Activated CD4-positive, alpha-beta T cell treated with anti-CD3 and anti-CD28 coated beads for 1 hour (primary cell): ENCODE data around the gene PCBP4.

Experiments
- DNase-seq: peaks from one replicate; pipeline ENCODE4 v3.0.0-alpha.2; 2020

Gene PCBP4

DNA sequence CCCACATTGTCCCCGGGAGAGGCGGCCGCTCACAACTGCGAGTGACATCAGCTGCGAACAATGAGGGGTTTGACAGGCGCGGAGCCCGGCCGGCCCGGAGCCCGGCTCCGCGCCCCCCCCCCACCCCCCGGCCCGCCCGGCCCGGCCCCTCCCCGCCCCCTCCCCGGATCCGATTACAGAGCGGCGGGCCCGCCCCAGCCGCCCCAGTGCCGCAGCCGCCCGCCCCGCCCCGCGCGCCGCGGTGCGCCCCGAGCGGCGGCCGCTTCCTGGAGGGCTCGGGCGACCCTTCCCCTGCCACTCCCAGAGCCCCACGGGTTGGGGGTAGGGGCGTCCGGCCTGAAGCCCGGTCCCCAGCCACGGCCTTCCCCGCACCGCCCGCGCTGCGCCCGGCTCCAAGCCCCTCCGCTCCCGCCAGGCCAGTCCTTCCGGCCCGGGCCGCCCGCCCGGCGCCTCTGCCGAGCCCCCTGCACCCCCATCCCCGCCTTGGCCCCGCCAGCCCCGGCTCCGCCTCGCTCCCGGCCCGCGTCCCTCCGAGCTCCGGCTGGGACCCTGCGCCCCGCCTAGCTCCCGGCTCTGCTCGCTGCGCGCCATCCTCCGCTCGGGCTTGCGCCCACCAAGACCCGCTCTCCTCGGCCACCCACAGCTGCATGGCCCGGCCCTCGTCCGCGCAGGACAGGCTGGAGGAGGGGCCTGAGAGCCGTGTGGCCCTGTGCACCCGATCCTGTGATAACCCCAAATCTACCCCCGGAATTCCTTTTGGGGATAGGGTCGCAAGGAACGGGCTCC lies at the start of gene PCBP4:
Gene PCBP4, minus strand, starts transcription at position 71 of the 786 bp plus-strand sequence. CDS start 6,214 bp downstream, outside the sequence.
- DNase-seq, result no peak

DNA sequence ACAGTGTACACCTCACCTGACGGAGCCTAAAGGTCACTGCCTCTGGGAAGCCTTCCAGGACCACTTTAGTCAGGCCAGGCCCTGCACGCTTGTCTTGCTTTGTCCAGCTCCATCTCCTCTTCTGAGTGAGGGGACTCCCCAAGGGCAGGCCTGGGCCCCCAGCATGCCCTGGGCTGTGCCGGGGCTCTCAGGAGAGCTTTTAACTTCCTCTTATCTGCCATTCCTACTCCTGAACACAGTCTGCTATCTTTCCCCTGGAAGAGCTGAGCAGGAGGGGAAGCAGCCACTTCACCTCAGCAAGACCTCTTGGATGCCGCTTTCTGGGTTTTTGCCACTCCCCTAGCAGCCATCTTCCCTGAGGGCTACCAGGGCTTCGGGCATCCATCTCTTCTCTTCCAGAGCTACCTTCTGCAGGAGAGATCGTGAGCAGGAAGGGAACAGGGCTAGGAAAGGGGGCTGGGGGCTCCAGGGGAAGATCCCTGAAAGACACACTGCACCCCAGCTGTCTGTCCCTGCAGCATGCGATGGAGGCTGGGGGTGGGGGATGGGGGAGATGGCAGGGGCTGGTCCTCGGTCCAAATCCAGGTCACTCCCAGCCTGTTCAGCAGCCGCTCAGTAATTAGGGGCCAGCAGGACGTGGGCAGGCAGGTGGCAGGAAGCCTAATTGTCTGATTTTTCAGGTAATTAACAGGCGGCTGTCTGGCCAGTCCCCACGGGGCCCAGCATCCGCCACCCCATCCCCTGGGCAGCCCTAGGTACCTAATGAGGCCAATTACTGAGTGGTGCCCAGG lies 48.4 kb upstream of the PCBP4 start:
- DNase-seq, result no peak

DNA sequence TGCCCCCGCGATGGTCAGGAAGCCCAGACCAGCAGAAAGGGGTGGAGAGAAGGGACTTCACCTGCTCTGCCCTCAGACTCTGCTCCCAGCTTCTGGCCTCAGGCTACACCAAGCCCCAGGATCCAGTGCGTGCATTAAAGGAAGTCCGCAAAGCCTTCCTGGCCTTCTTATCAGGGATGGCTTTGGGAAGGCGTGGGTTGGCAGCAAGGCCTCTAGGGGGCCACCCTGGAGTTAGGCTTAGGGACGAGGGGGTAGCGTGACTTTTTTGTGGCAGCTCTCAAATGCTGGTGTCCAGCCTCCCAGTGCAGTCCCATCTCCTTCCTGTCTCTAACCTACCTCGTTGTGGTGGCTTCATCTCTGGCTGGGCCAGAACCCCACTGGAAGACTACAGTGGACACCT lies 47.4 kb upstream of the PCBP4 start:
- no peak for DNase-seq

DNA sequence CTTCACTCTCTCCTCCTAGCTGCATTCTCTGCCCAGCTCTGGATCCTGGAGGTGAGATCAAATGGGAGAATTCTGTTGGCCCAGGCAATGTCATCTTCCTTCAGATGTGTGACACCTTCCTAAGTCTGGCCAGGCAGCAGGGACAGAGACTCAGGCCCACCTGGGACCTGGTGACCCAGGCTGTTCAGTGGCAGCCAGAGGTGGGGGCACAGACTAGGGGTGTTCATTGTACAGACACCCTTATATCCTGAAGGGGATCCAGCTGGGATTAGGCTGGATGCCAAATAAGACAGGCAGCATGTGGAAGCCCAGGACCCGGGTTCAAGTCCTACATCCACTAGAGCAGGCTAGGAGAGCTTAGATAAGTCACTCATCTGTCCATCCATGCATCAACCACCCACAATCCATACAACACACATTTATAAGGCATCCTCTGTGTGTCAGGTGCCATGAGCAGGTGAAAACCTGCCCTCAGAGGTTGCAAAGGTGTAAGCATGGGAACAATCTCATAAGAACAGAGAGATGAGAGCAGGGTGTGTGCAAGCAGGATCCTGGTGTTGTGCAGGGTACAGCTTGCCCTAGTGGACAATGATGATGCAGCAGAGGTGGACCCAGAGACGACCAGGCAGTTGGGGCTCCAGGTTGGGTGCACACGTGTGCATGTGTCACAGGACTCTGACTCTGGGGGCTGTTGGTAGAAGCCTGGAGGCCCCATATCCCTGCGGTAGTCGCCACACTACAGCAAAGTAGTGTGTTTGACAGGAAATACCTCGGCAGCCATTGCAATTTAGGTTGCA lies 46.7 kb upstream of the PCBP4 start:
- DNase-seq, result no peak

DNA sequence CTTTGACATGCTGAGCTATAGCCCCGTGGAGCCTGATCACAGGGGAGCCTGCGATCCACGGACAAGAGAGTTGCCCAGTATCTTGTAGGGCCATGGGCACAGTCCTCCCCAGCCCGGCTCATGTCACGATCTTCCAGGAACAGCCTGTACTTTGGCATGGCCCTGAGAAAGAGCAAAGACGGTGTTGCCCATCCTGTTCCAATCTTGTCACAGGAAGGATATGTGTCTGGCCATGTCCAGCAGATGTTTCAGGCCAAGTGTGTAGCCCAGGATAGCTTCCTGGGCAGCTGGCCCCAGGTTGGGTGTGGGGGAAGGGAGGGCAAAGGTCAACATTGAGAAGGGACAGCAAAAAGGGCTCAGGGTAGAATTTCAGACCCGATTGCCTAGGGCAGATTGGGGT lies 45.4 kb upstream of the PCBP4 start:
- DNase-seq, result no peak

DNA sequence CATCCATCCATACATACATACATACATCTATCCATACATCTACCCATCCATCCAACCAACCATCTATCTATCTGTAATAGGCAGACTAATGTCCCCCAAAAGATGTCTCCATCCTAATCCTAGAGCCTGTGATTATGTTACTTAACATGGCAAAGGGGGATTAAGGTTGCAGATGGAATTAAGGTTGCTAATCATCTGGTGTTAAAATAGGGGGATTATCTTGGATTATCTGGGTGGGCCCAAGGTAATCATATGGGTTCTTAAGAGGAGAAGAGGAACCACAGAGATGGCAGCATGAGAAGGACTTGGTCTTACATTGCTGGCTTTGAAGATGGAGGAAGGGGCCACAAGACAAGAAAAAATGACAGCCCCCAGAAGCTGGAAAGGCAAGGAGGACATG lies 43.2 kb upstream of the PCBP4 start:
- DNase-seq, result no peak

DNA sequence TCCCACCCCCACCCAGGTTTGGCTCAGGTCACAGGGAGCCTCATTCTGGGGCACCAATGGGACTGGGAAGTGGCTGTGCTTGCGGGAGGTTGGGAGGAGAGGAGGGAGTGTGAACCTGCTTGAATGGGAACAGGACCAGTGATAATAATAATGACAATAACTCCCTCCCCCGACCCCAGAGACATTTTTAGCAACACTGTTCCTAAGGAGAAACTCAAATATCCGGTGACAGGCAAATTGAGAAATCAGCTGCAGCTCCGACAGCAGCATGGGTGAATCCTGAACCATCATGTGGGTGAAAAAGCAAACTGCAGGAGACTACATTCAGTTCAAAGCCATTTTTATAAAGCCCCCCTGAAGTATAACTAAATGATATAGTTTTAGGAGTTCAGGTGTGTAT lies 40.0 kb upstream of the PCBP4 start:
- no peak for DNase-seq

DNA sequence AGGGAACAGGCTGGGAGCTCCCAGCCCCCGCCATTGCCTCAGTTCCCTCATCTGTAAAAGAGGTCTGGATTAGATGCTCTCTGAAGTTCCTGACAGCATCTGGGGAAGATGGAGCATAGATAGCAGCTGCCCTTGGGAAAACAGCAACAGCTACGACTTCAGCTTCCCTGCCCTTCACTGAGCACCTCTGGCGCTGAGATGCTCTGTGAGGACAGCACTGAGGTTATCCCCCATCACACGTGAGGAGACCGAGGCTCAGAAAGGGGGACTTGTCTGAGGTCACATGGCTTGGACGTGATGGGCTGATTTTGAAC lies 39.5 kb upstream of the PCBP4 start:
- DNase-seq, result no peak

DNA sequence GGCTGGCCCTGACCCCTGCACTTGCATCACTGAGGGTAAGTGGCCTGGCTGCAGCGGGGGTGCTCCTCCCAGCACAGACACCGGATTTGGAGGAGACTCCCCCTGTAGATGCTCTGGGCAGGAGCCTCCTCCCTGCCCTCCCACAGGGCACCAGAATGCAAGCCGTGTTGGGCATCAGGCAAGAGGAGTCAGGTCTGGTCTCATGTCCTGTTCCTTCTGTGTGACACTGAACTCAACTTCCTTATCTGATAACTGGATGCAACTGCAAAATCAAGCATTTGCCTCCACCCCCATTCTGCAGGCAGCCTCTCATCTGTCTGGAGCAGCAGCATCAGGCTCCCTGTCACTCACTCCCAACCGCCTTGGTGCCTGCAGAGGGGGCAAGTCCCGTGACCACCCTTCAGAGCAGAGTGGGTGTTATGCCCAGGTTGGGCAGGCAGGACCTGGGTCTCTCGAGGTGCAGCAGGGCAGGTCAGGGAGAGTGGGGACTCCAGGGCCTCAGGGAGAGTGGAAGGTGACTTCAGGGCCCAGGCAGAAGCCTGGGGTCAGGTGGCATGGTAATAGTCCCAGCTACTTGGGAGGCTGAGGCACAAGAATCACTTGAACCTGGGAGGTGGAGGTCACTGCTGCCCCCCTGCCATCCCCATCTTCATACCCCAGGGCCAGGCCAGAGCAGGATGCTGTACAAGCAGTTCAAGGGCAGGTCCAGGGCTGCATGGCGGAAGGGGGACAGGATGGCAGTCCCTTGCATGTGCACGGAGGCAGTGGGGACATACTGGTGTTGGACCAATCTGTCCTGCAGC lies 39.0 kb upstream of the PCBP4 start:
- DNase-seq, result no peak

DNA sequence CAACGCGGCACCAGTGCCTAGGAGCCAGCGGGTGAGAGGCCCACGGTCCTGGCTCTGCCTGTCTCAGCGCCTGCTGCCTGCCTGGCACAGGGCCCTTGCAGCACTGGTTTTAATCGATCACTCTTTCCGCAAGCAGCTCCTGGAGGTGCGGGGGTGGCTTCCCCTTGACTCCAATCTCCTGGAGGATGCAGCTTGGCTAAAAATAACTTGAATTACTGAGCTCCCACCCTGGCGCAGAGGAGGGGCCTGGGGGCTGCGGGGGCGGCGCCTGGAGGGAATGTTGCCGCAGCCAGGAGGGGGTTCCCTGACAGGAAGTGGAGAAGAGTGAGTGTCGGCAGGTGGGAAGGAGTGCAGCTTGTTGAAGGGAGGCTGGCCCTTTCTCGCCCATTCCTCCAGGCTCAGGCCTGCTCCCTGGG lies 38.3 kb upstream of the PCBP4 start:
- no peak for DNase-seq

DNA sequence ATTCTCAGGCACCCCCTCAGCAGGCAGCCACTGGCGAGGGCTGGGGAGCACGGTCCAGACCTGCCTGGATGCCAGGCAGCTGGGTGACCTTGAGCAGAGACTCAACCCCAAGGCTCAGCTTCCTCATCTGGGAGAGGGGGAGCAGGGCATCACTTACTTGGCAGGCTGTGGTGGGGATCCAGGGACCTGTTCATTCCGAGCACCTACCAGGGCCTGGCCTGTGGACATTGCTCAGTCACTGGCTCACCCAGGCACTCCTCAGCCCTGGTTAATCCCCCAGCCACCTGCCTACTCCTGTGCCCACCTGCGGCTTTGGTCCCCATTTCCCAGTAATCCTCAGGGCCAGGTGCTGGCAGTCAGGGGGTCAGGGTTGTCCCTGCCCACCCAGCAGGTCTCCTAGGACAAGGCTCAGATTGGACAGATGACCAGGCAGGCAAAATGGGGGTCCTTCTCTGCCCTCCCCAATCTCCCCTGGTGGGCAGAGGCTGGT lies 37.7 kb upstream of the PCBP4 start:
- DNase-seq, result no peak

DNA sequence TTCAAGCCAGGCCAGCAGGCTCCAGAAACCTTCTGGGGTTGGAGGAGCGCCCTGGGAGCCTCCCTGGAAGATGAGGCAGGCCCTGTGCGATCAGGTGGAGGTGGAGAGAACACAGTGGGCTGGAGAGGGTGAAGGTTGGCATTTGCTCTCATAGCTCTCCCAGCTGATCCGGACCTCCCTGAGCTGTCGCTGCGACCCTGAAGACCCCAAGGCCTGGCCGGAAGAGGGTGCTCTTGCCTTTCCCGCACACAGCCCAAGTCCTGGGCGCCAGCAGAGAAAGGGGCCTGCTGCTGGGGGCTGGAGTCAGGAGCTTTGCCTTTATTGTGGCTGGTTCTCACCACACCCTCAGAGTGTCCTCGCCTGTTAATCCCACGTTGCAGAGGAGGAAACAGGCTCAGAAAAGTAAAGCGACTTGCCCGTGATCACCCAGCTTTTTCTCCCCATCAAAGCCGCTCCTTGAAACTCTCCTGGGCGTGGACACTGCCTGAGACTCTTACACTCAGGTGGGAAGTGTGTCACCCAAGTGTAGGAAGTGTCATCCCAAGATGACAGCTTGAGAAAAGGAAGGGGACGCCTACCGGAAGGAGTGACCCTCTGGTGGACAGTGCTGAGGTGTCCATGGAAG lies 37.0 kb upstream of the PCBP4 start:
- no peak for DNase-seq

DNA sequence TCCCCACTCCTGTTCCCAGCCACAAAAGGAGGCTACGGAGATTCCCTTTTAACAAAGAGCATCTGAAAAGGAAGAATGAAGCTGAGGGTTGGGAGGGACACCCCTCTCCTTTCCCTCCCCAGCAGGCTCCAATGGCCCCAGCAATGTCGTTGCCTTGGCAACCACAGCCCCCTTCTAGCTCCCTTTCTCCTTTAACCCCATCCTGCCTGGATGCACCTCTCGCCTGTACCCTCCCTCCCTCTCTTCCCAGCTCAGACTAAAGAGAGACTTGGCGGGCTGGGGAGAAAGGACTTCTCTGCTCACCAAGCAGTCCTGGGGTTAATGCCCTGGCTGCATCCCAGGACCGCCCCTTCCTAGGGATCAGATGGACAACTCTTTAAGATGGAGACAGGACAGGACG lies 35.5 kb upstream of the PCBP4 start:
- DNase-seq, result no peak

DNA sequence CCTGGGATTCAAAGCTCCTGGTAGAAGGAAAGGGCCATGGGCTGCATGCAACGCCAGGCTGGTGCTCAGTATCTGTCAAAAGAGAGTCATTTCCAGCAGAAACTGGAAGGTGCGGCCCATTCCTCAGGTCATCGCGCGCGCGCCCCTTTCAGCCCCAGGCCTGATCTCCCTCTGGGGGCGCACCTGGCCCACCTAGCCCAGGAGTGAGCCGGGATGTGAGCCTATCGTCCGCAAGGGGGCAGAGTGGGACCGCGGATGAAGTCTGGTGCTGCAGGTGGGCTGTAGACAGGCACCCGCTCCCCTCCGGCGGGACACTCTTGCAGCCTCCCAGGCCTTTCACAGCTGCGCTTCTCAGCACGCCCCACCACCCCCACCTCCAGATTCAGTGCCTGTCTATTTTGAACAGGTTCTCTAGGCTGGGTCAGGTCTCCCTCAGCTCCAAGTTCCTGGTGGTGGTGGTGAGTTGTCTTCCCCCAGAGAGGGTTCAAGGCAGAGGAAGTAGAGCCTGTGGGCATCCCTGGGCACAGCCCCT lies 34.3 kb upstream of the PCBP4 start:
- DNase-seq, result peak; percentile 75

DNA sequence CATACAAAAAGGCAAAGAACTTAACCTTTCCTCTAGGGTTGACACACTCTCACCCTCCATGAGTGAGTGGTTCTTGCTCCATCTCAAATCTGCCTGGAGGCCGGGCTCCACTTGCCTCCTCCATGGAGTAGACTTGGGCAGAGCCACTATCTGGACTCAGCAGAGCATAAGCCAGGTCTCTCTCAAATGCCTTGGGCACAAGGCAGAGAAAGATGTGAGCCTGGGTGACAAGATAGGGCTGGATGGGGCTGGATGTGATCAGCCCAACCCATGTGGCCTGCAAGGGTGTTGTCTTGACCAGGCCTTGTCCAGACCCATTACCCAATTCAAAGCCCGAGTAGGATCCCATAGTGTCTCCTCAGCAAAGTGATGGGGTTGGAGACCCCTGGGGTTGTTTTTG lies 32.6 kb upstream of the PCBP4 start:
- DNase-seq, result no peak

DNA sequence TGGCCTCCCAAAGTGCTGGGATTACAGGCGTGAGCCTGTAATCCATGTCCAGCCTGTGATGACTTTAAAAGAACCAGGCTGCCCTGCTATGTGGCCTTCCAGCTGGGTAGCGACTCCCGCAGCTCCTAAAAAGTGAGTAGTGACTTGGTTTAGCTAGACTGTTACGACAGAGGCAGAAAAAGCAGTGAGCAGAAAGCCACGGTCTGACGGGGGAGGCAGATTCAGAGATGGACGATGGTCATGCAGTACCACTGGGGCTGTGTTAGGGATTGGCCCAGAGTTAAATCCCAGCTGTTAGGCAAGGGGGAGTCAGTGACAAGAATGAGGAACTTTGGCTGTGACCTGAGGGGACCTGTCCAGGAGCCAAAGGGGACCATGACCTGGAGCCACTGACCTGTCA lies 31.5 kb upstream of the PCBP4 start:
- DNase-seq, result no peak

DNA sequence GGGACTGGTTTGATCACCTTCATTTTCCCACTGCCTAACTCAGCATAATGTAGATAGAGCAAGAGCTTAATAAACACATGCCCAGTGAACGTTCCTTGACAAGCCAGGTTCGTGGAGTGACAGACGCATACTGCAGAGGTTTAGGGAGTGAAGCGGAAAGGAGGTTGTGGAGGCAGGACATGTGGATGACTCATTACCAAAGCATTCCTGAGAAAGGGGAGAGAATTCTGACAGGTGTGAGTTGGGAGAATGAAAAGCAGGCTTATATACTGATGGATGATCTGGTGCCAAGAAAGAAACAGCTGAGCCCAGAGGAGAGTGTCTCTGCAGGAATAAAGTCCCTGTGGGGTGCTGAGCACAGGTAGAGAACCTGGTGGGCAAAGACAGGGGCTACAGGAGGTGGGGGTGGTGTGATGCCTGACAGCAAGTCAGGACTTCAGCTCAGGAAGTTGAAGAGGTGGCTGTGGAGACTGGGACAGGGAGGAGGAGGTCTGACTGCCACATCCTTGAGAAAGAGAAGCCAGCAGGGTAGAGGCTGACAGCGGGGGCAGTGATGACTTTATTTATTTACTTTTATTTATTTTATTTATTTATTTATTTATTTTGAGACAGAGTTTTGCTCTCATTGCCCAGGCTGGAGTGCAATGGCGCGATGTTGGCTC lies 30.8 kb upstream of the PCBP4 start:
- no peak for DNase-seq

DNA sequence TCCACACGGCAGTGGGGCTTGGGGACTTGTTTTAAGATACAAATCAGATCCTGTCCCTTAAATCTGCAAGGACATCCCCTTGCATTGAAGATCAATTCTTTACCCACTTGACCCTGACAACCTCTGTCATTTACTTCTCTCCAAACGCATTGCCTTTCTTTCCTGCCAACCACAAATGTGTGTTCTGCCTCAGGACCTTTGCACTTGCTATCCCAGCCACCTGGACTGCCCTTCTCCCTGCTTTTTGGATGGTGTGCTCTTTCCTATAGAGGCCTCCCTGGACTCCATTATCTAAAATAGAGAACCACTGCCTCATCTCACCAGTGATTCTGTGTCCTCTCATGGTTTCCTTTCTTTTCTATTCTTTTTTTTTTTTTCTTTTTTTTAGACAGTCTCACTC lies 29.9 kb upstream of the PCBP4 start:
- DNase-seq, result no peak

DNA sequence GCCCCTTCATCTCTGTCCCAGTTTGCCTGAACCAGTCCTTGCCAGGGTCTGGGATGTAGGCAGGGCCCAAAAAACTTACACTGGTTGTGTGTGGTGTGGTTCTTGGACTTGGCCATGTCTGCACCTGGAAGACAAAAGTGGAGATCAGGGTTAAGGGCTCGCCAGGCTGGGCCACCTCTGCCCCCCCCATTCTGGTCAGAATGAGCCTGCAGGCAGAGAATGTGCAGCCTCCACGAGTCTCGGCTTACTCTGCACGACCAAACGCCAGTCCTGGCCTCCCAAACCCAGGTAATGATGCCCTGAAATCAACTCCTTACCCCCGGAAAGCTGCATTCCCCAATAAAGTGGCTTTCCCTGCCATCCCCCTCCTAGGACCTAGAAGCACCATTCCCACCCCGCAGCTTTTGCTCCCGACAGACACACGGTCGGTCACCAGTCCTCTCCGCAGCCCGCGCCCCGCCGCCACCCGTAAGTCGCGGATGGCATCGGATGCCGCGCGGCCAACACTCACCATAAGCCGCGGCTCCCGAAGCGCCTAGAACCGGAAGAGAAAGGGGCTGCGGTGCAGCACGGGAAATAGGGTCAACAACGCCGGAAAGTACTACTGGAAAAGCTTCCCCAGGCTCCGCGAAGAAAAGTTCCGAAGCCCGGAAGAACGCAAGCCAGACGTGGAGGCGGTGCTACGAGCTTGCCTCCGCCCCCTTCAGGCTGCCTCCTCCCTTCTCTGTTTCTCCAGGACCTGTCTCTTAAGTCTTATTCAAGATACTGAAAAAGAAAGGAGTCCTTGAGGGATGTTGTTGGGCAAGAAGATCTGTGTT lies 28.3 kb upstream of the PCBP4 start, which contains the start of gene RPL29:
Gene RPL29, minus strand, starts transcription at position 550 of the 818 bp plus-strand sequence. Its CDS starts 434 bp downstream, at position 116.
- DNase-seq, result peak; percentile 86

DNA sequence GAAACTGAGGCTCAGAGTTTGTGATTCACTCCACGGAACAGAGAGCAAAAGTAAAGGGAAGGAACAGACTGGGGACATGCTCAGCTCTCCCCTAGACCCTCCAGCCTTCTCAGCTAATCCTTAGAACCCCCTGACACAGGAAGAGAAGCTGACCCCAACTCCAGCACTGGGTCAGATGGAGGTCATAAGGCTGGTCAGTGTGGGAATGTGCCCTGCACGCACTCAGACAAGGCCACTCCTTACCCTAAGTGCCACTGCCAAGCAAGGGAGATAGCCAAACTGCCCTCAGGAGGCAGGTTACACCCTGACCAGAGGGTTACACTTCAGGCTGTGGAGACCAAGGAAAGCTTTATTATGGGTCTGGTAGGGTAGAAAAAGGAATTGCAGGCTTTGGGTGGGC lies 27.3 kb upstream of the PCBP4 start:
- no peak for DNase-seq
